ENCODE measurements around the gene OTUD5.

DNA sequence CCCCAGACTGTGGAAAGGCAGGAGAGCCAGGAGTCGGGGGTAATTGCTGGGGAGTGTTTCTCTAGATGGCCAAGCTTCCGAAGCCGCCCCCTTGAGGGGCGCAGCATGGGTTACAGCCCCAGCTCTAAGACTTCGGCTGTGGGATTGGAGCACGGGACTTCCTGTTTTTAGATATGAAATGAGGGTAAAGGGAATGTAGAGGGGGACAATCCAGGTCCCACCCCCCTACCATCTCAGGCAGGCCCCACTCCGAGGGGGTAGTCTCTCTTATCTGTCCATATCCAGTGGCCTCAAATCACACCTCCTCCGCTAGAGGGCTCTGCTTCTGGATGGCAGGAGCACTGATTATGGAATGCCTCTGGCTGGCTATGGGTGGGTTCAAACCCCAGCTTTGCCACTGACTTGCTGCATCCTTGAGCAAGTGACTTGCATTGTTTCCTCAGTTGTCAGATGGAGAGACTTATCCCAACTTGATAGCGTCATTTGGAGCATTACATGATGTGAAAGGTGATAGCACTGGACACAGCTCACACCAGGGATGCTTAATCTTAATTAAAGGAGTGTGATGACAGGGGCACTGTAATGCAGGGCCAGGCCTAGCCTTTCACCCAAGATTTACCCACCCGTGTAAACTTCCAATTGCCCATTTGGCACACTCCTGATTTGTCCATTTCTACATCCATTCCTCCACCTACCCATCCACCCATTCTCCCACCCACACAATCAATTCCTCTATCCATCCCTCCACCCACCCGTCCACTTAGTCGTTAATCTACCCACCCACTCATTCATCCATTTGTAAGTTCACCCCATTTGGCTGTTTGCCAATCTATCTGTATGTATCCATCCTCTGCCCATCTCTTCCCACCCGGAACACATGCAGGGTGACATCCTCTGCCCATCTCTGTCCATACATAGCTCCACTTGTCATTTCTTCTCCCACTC lies 15.1 kb upstream of the OTUD5 start:
- TF ChIP-seq, protein P1, sequence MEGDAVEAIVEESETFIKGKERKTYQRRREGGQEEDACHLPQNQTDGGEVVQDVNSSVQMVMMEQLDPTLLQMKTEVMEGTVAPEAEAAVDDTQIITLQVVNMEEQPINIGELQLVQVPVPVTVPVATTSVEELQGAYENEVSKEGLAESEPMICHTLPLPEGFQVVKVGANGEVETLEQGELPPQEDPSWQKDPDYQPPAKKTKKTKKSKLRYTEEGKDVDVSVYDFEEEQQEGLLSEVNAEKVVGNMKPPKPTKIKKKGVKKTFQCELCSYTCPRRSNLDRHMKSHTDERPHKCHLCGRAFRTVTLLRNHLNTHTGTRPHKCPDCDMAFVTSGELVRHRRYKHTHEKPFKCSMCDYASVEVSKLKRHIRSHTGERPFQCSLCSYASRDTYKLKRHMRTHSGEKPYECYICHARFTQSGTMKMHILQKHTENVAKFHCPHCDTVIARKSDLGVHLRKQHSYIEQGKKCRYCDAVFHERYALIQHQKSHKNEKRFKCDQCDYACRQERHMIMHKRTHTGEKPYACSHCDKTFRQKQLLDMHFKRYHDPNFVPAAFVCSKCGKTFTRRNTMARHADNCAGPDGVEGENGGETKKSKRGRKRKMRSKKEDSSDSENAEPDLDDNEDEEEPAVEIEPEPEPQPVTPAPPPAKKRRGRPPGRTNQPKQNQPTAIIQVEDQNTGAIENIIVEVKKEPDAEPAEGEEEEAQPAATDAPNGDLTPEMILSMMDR (IDR thresholded peaks at IDR 0.05) = peak; percentile 34 to 51 (median 45)
- TF ChIP-seq POLR2AphosphoS5 (IDR thresholded peaks at IDR 0.05) = no peak
- no peak for TF ChIP-seq POLR2A (IDR thresholded peaks at IDR 0.05)
- no peak for TF ChIP-seq EP300 (IDR thresholded peaks at IDR 0.05; ENCODE audit: low read depth)
